A673 (cell line): ENCODE measurements around the gene FHIT.

Source experiments
- CTCF ChIP-seq: fragments of 300-800, 200-600 bp; sonication (generic); conservative IDR thresholded peaks from 2 replicates; pipeline ENCODE4 v1.5.1; 2017; ENCODE audit warnings: low read depth, mild to moderate bottlenecking, antibody characterized with exemption, low read length, moderate library complexity, mixed read lengths
- EZH2 ChIP-seq: fragments of 200-600 bp; sonication (generic); IDR thresholded peaks from 2 replicates; pipeline ENCODE4 v1.6.1; 2017; ENCODE audit warnings: borderline replicate concordance, low read depth, mild to moderate bottlenecking, mixed read lengths, antibody characterized with exemption, low read length; ENCODE audit not compliant: poor library complexity, severe bottlenecking

DNA sequence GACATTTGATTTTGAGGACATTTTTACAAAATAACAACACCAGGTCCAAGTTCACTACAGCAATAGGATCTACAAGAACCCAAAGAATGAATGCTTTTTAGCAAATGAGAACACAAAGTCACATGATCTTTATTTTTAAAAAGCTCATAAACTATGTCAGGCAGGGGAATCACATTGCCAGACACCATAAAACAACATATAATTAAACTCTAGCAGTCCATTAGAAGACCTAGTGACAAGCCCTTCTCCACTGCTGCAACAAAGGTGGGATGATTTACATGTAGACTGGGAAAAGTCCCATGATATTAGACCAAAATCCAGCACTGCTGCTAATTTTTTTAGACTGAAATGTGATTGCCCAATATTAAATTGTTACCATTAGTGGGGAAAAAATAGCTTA, 92.6 kb downstream of the FHIT start:
- no peak for TF ChIP-seq CTCF
- TF ChIP-seq EZH2 = no peak
